Mesendoderm (in vitro differentiated cells): ENCODE measurements around the gene CKAP2L.

Experiments used
- DNase-seq: peaks from one replicate; pipeline ENCODE4 v3.0.0; 2013
- H2AK5ac ChIP-seq: 2 replicates; pipeline ENCODE4 v1.6.1; 2013; ENCODE audit warnings: low read length, inconsistent platforms
- H2BK120ac ChIP-seq: 2 replicates; pipeline ENCODE4 v1.6.1; 2013; ENCODE audit warnings: low read depth, mild to moderate bottlenecking, low read length, moderate library complexity, mixed read lengths
- H2BK15ac ChIP-seq: replicated peaks from 2 replicates; pipeline ENCODE4 v1.6.1; 2013; ENCODE audit warnings: low read depth, mild to moderate bottlenecking, moderate library complexity
- H2BK5ac ChIP-seq: 2 replicates; pipeline ENCODE4 v1.6.1; 2013; ENCODE audit warnings: low read length, inconsistent platforms
- H3K18ac ChIP-seq: 2 replicates; pipeline ENCODE4 v1.6.1; 2013; ENCODE audit warnings: mild to moderate bottlenecking, low read length, mixed read lengths
- H3K23ac ChIP-seq: one replicate; pipeline ENCODE4 v1.6.1; 2013; ENCODE audit warnings: low read length
- H3K27ac ChIP-seq: 2 replicates; pipeline ENCODE4 v1.5.1; 2013; ENCODE audit warnings: low read depth, mild to moderate bottlenecking, inconsistent platforms, low read length, moderate library complexity
- H3K27me3 ChIP-seq: 2 replicates; pipeline ENCODE4 v1.6.1; 2013; ENCODE audit warnings: low read length, control low read depth, mild to moderate bottlenecking, inconsistent platforms; ENCODE audit not compliant: insufficient read depth, poor library complexity
- H3K36me3 ChIP-seq: 2 replicates; pipeline ENCODE4 v1.6.1; 2013; ENCODE audit warnings: low read length, inconsistent platforms; ENCODE audit not compliant: control insufficient read depth, insufficient read depth
- H3K4ac ChIP-seq: one replicate; pipeline ENCODE4 v1.6.1; 2013; ENCODE audit warnings: low read depth, mild to moderate bottlenecking, low read length, moderate library complexity
- H3K4me1 ChIP-seq: 2 replicates; pipeline ENCODE4 v1.6.1; 2013; ENCODE audit warnings: low read depth, low read length, inconsistent platforms; ENCODE audit not compliant: control insufficient read depth
- H3K4me2 ChIP-seq: 2 replicates; pipeline ENCODE4 v1.6.1; 2013; ENCODE audit warnings: low read length
- H3K4me3 ChIP-seq: 2 replicates; pipeline ENCODE4 v1.5.1; 2013; ENCODE audit warnings: mild to moderate bottlenecking, low read length
- H3K56ac ChIP-seq: one replicate; pipeline ENCODE4 v1.6.1; 2013; ENCODE audit warnings: low read length
- H3K79me1 ChIP-seq: 2 replicates; pipeline ENCODE4 v1.6.1; 2013; ENCODE audit warnings: low read length, inconsistent platforms
- H3K79me2 ChIP-seq: 2 replicates; pipeline ENCODE4 v1.6.1; 2013; ENCODE audit warnings: mild to moderate bottlenecking, low read length; ENCODE audit not compliant: control insufficient read depth, insufficient read depth
- H3K9ac ChIP-seq: 2 replicates; pipeline ENCODE4 v1.6.1; 2013; ENCODE audit warnings: low read length, inconsistent platforms
- H4K5ac ChIP-seq: one replicate; pipeline ENCODE4 v1.6.1; 2013; ENCODE audit warnings: low read length
- H4K8ac ChIP-seq: one replicate; pipeline ENCODE4 v1.6.1; 2013; ENCODE audit warnings: low read depth, mild to moderate bottlenecking, control low read depth, low read length, moderate library complexity
- WGBS: extraction: QIAGEN DNeasy Blood & Tissue Kit; methylation state at CpG from one replicate; pipeline ENCODE4 v1.1.7; 2013; ENCODE audit warnings: low lambda C conversion rate, missing lambda C conversion rate; ENCODE audit not compliant: insufficient coverage; ENCODE audit errors: extremely low coverage; 5-methylcytosine and 5-hydroxymethylcytosine counted together

Gene CKAP2L

DNA sequence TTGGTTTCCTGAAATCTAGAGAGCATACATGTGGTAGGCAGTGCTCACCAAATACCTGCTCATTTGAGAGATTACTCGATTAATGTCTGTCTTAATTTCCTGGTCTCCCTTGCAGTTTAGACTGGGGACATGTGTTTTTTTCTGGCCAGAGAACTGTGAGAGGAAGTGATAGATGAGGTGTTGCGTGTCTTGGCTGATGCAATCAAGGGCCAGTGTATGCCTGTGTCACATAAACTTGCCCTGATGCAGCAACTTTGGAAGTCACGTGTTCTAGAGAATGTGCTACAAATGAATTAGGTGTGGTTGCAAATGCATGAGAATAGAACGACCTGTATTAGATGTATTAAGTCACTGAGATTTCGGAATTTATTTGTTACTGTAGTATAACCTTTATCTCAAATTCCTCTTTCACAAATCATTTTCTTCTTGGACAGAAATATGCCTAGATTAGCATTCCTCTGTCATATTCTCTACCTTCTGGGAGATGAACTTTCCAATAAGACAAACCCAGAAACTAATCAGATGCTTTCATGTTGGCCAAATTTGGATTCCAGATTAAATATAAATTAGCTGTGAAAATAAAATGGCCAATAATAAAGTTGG lies 29.8 kb upstream of the CKAP2L start:
- H4K8ac ChIP-seq: no peak overlapping the region
- H3K4ac ChIP-seq: no peak overlapping the region
- no peak overlapping the region for H4K5ac ChIP-seq
- H3K4me2 ChIP-seq: no peak overlapping the region
- H2BK5ac ChIP-seq: no peak overlapping the region
- H2BK15ac ChIP-seq: no peak overlapping the region
- WGBS: no CpG with 5 or more reads among the region's 5 CpGs
- H3K4me1 ChIP-seq: no peaks in the 10 kb centered on the region
- no peak overlapping the region for H2AK5ac ChIP-seq
- H3K4me3 ChIP-seq: no peak overlapping the region
- no peak overlapping the region for H3K18ac ChIP-seq
- peak; percentile 69 for DNase-seq
- no peak overlapping the region for H3K56ac ChIP-seq
- H3K27ac ChIP-seq: no peak overlapping the region
- H3K23ac ChIP-seq: no peak overlapping the region
- no peak overlapping the region for H3K9ac ChIP-seq
- no peaks in the 10 kb centered on the region for H3K27me3 ChIP-seq
- no peaks in the 10 kb centered on the region for H3K79me2 ChIP-seq
- H3K36me3 ChIP-seq: no peaks in the 10 kb centered on the region
- H3K79me1 ChIP-seq: no peaks in the 10 kb centered on the region
- no peak overlapping the region for H2BK120ac ChIP-seq

GRCh38 chr2:112793449-112793978 lies 29.1 kb upstream of the CKAP2L start:
- Histone ChIP-seq H4K5ac (no peak overlapping the region), H3K36me3 (no peaks in the 10 kb centered on the region), H3K4me1 (no peaks in the 10 kb centered on the region), H3K4ac (no peak overlapping the region), H2BK15ac (no peak overlapping the region), H3K79me2 (no peaks in the 10 kb centered on the region), H3K4me3 (no peak overlapping the region), H3K27ac (no peak overlapping the region), H3K27me3 (no peaks in the 10 kb centered on the region), H3K18ac (no peak overlapping the region), H3K9ac (no peak overlapping the region), H4K8ac (no peak overlapping the region), H3K4me2 (no peak overlapping the region), H2BK5ac (no peak overlapping the region), H3K79me1 (no peaks in the 10 kb centered on the region), H3K56ac (no peak overlapping the region), H2AK5ac (no peak overlapping the region), H3K23ac (no peak overlapping the region), H2BK120ac (no peak overlapping the region)
- no CpG with 5 or more reads among the region's 3 CpGs for WGBS
- DNase-seq: no peak

DNA sequence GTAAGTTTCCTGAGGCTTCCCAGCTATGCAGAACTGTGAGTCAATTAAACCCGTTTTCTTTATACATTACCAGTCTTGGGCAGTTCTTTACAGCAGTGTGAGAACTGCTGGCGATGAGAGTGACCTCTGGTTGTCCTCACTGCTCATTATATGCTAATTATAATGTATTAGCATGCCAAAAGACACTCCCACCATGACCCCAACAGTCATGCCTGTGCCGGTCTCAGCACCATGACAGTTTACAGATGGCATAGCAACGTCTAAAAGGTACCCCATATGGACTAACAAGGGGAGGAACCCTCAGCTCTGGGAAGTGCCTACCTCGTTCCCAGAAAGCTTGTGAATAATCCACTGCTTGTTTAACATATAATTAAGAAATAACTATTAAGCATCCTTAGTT lies 28.0 kb upstream of the CKAP2L start:
- H3K27me3 ChIP-seq: no peaks in the 10 kb centered on the region
- DNase-seq: no peak
- H4K8ac ChIP-seq: no peak overlapping the region
- H3K9ac ChIP-seq: no peak overlapping the region
- H3K4ac ChIP-seq: no peak overlapping the region
- H3K4me2 ChIP-seq: no peak overlapping the region
- no peak overlapping the region for H4K5ac ChIP-seq
- H3K23ac ChIP-seq: no peak overlapping the region
- H2AK5ac ChIP-seq: no peak overlapping the region
- H3K79me2 ChIP-seq: no peaks in the 10 kb centered on the region
- H3K4me1 ChIP-seq: no peaks in the 10 kb centered on the region
- H3K4me3 ChIP-seq: no peak overlapping the region
- H3K18ac ChIP-seq: no peak overlapping the region
- no peak overlapping the region for H3K27ac ChIP-seq
- H3K36me3 ChIP-seq: no peaks in the 10 kb centered on the region
- no peaks in the 10 kb centered on the region for H3K79me1 ChIP-seq
- no peak overlapping the region for H3K56ac ChIP-seq
- no peak overlapping the region for H2BK120ac ChIP-seq
- no peak overlapping the region for H2BK15ac ChIP-seq
- WGBS: no CpG with 5 or more reads among the region's 5 CpGs
- H2BK5ac ChIP-seq: no peak overlapping the region

GRCh38 chr2:112791693-112792230 lies 27.4 kb upstream of the CKAP2L start:
- Histone ChIP-seq H3K18ac (no peak overlapping the region), H4K8ac (no peak overlapping the region), H3K79me1 (no peaks in the 10 kb centered on the region), H3K27me3 (no peaks in the 10 kb centered on the region), H4K5ac (no peak overlapping the region), H3K9ac (no peak overlapping the region), H2AK5ac (no peak overlapping the region), H3K4me3 (no peak overlapping the region), H3K4ac (no peak overlapping the region), H2BK15ac (no peak overlapping the region), H2BK120ac (no peak overlapping the region), H2BK5ac (no peak overlapping the region), H3K56ac (no peak overlapping the region), H3K4me2 (no peak overlapping the region), H3K36me3 (no peaks in the 10 kb centered on the region), H3K79me2 (no peaks in the 10 kb centered on the region), H3K27ac (no peak overlapping the region), H3K4me1 (no peaks in the 10 kb centered on the region), H3K23ac (no peak overlapping the region)
- no peak for DNase-seq
- no CpG with 5 or more reads among the region's 3 CpGs for WGBS

GRCh38 chr2:112791019-112791418 lies 26.6 kb upstream of the CKAP2L start:
- Histone ChIP-seq H3K18ac (no peak overlapping the region), H2BK5ac (no peak overlapping the region), H3K9ac (no peak overlapping the region), H3K36me3 (no peaks in the 10 kb centered on the region), H2BK120ac (no peak overlapping the region), H3K79me1 (no peaks in the 10 kb centered on the region), H3K4ac (no peak overlapping the region), H3K4me3 (no peak overlapping the region), H3K4me2 (no peak overlapping the region), H4K8ac (no peak overlapping the region), H3K56ac (no peak overlapping the region), H4K5ac (no peak overlapping the region), H3K23ac (no peak overlapping the region), H3K27me3 (no peaks in the 10 kb centered on the region), H3K27ac (no peak overlapping the region), H2BK15ac (no peak overlapping the region), H3K79me2 (no peaks in the 10 kb centered on the region), H2AK5ac (no peak overlapping the region), H3K4me1 (no peaks in the 10 kb centered on the region)
- no CpG with 5 or more reads among the region's 3 CpGs for WGBS
- DNase-seq: no peak

DNA sequence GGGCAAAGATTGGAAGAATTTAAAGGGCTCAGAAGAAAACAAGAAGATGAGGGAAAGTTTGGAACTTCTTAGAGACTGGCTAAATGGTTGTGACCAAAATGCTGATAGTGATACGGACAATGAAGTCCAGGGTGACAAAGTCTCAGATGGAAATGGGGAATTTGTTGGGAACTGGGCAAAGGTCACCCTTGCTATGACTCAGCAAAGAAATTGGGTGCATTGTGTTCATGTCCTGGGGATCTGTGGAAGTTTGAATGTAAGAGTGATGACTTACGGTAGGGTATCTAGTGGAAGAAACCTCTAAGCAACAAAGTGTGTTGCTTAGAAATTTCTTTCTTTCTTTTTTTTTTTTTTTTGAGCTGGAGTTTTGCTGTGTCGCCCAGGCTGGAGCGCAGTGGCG lies 25.9 kb upstream of the CKAP2L start:
- Histone ChIP-seq H4K8ac (no peak overlapping the region), H3K79me1 (no peaks in the 10 kb centered on the region), H3K4me1 (no peaks in the 10 kb centered on the region), H3K4me2 (no peak overlapping the region), H3K18ac (no peak overlapping the region), H3K56ac (no peak overlapping the region), H3K27me3 (no peaks in the 10 kb centered on the region), H2BK5ac (no peak overlapping the region), H2BK120ac (no peak overlapping the region), H3K9ac (no peak overlapping the region), H2AK5ac (no peak overlapping the region), H3K27ac (no peak overlapping the region), H3K79me2 (no peaks in the 10 kb centered on the region), H3K4me3 (no peak overlapping the region), H3K23ac (no peak overlapping the region), H2BK15ac (no peak overlapping the region), H3K4ac (no peak overlapping the region), H4K5ac (no peak overlapping the region), H3K36me3 (no peaks in the 10 kb centered on the region)
- WGBS: no CpG with 5 or more reads among the region's 5 CpGs
- no peak for DNase-seq
